NCI-H2196 (cell line): Measurements from ENCODE around the gene CYP1A2.

Experiments
- DNase-seq: peaks from one replicate; lab custom pipeline; 2025; ENCODE audit not compliant: unreplicated experiment; lab: John Stamatoyannopoulos, UW

CYP1A2 gene

GRCh38 chr15:74802290-74802689 is 53.6 kb downstream of the CYP1A2 start:
- no peak for DNase-seq

- no peak for DNase-seq
Observed at GRCh38 chr15:74802862-74803447, 54.3 kb downstream of the CYP1A2 start.

- no peak for DNase-seq
Observed at GRCh38 chr15:74804935-74805334, 56.3 kb downstream of the CYP1A2 start.
